SK-N-SH treated with all-trans-retinoic acid at 6 μM for 48 hours (cell line): ENCODE measurements around the gene LDHD.

Experiments used
- ATAC-seq: fragments of 200-7000 bp; cut with Tn5 transposase; 3 replicates; pipeline ENCODE4 v1.9.1; 2020; ENCODE audit warnings: mild to moderate bottlenecking, moderate library complexity
- BACH2 ChIP-seq: fragments of 250-450 bp; sonication (Bioruptor Pico); IDR thresholded peaks from 2 replicates; pipeline ENCODE4 v1.9.0; 2021; ENCODE audit warnings: mild to moderate bottlenecking, borderline replicate concordance
- CREB5 ChIP-seq: fragments of 250-450 bp; sonication (Bioruptor Pico); IDR thresholded peaks from 2 replicates; pipeline ENCODE4 v1.5.1; 2020; ENCODE audit warnings: low read depth, mild to moderate bottlenecking, moderate library complexity
- CSDC2 ChIP-seq: fragments of 250-450 bp; sonication (Bioruptor Pico); IDR thresholded peaks from 2 replicates; pipeline ENCODE4 v1.5.0; 2020; ENCODE audit warnings: mild to moderate bottlenecking, moderate library complexity
- CSRNP3 ChIP-seq: fragments of 250-450 bp; sonication (Bioruptor Pico); IDR thresholded peaks from 2 replicates; pipeline ENCODE4 v1.5.1; 2021; ENCODE audit warnings: mild to moderate bottlenecking, moderate library complexity
- GLIS3 ChIP-seq: fragments of 250-450 bp; sonication (Bioruptor Pico); IDR thresholded peaks from 2 replicates; pipeline ENCODE4 v1.5.0; 2020; ENCODE audit warnings: mild to moderate bottlenecking, moderate library complexity
- ISL1 ChIP-seq: fragments of 250-450 bp; sonication (Bioruptor Pico); IDR thresholded peaks from 2 replicates; pipeline ENCODE4 v2.1.2; 2022; ENCODE audit warnings: mild to moderate bottlenecking, moderate library complexity
- OSR1 ChIP-seq: fragments of 250-450 bp; sonication (Bioruptor Pico); IDR thresholded peaks from 2 replicates; pipeline ENCODE4 v1.8.0; 2022; ENCODE audit warnings: moderate library complexity, mild to moderate bottlenecking, inconsistent platforms
- POU6F1 ChIP-seq: fragments of 250-450 bp; sonication (Bioruptor Pico); IDR thresholded peaks from 2 replicates; pipeline ENCODE4 v1.8.0; 2021; ENCODE audit warnings: low read depth, mild to moderate bottlenecking, moderate library complexity, borderline replicate concordance
- PPARA ChIP-seq: fragments of 250-450 bp; sonication (Bioruptor Pico); IDR thresholded peaks from 2 replicates; pipeline ENCODE4 v1.5.0; 2020; ENCODE audit warnings: mild to moderate bottlenecking, borderline replicate concordance
- RARB ChIP-seq: fragments of 250-450 bp; sonication (Bioruptor Pico); IDR thresholded peaks from 2 replicates; pipeline ENCODE4 v1.8.0; 2021; ENCODE audit warnings: mild to moderate bottlenecking, moderate library complexity
- SNAI2 ChIP-seq: fragments of 250-450 bp; sonication (Bioruptor Pico); IDR thresholded peaks from 2 replicates; pipeline ENCODE4 v1.5.0; 2020; ENCODE audit warnings: mild to moderate bottlenecking, moderate library complexity
- TCF4 ChIP-seq: fragments of 250-450 bp; sonication (Bioruptor Pico); IDR thresholded peaks from 2 replicates; pipeline ENCODE4 v1.8.0; 2021; ENCODE audit warnings: mild to moderate bottlenecking, moderate library complexity, borderline replicate concordance
- TOX ChIP-seq: fragments of 250-450 bp; sonication (Bioruptor Pico); IDR thresholded peaks from 2 replicates; pipeline ENCODE4 v1.8.0; 2021; ENCODE audit warnings: mild to moderate bottlenecking, moderate library complexity, borderline replicate concordance
- TSHZ2 ChIP-seq: fragments of 250-450 bp; sonication (Bioruptor Pico); IDR thresholded peaks from 2 replicates; pipeline ENCODE4 v1.5.0; 2020; ENCODE audit warnings: mild to moderate bottlenecking, moderate library complexity
- ZC3H10 ChIP-seq: fragments of 250-450 bp; sonication (Bioruptor Pico); IDR thresholded peaks from 2 replicates; pipeline ENCODE4 v1.5.1; 2021; ENCODE audit warnings: mild to moderate bottlenecking, moderate library complexity
- ZFP3 ChIP-seq: fragments of 250-450 bp; sonication (Bioruptor Pico); IDR thresholded peaks from 2 replicates; pipeline ENCODE4 v1.5.0; 2020; ENCODE audit warnings: mild to moderate bottlenecking, moderate library complexity
- ZFP30 ChIP-seq: fragments of 450-650 bp; formaldehyde crosslinking; IDR thresholded peaks from 2 replicates; pipeline ENCODE4 v1.5.0; 2022; ENCODE audit warnings: mild to moderate bottlenecking, moderate library complexity
- ZNF565 ChIP-seq: fragments of 450-650 bp; formaldehyde crosslinking; conservative IDR thresholded peaks from 2 replicates; pipeline ENCODE4 v1.5.0; 2020; ENCODE audit warnings: low read depth, mild to moderate bottlenecking, moderate library complexity
- ZNF70 ChIP-seq: fragments of 450-650 bp; formaldehyde crosslinking; IDR thresholded peaks from 2 replicates; pipeline ENCODE4 v1.5.0; 2020; ENCODE audit warnings: mild to moderate bottlenecking, moderate library complexity
- ZNF8 ChIP-seq: fragments of 450-650 bp; formaldehyde crosslinking; IDR thresholded peaks from 2 replicates; pipeline ENCODE4 v1.5.0; 2020; ENCODE audit warnings: mild to moderate bottlenecking, moderate library complexity

Gene LDHD

GRCh38 chr16:75086688-75087374 is 29.7 kb downstream of the LDHD start:
- ATAC-seq: no peak; the same call in 2 of the 3 replicates
- TF ChIP-seq CREB5 (CRISPR knock-in tag): no peak
- TF ChIP-seq PPARA (CRISPR knock-in tag): no peak
- TF ChIP-seq SNAI2 (CRISPR knock-in tag): no peak
- TF ChIP-seq ZNF70 (CRISPR knock-in tag): no peak
- TF ChIP-seq TOX (CRISPR knock-in tag): no peak
- TF ChIP-seq TCF4 (CRISPR knock-in tag): no peak
- no peak for TF ChIP-seq GLIS3 (CRISPR knock-in tag)
- TF ChIP-seq ISL1 (CRISPR knock-in tag): no peak
- no peak for TF ChIP-seq CSDC2 (CRISPR knock-in tag)
- TF ChIP-seq ZNF8 (CRISPR knock-in tag): no peak
- TF ChIP-seq OSR1 (CRISPR knock-in tag): no peak
- TF ChIP-seq TSHZ2 (CRISPR knock-in tag): no peak
- no peak for TF ChIP-seq ZFP3 (CRISPR knock-in tag)
- TF ChIP-seq CSRNP3 (CRISPR knock-in tag): no peak
- no peak for TF ChIP-seq RARB (CRISPR knock-in tag)

GRCh38 chr16:75086281-75086680 is 30.3 kb downstream of the LDHD start:
- TF ChIP-seq CSRNP3 (CRISPR knock-in tag) (no peak), ZFP3 (CRISPR knock-in tag) (no peak), RARB (CRISPR knock-in tag) (no peak), CREB5 (CRISPR knock-in tag) (no peak), ZNF8 (CRISPR knock-in tag) (no peak), PPARA (CRISPR knock-in tag) (no peak), ZFP30 (CRISPR knock-in tag) (no peak), TSHZ2 (CRISPR knock-in tag) (no peak), ISL1 (CRISPR knock-in tag) (no peak), BACH2 (CRISPR knock-in tag) (no peak), ZC3H10 (CRISPR knock-in tag) (no peak), TCF4 (CRISPR knock-in tag) (no peak), ZNF565 (CRISPR knock-in tag) (no peak), OSR1 (CRISPR knock-in tag) (no peak), GLIS3 (CRISPR knock-in tag) (no peak), CSDC2 (CRISPR knock-in tag) (no peak), TOX (CRISPR knock-in tag) (no peak), POU6F1 (CRISPR knock-in tag) (no peak)
- ATAC-seq: peak; percentile 23; the same call in 2 of the 3 replicates
